ENCODE results near the gene LRMDA.

Gene LRMDA

GRCh38 chr10:75448166-75448565 lies 16.7 kb downstream of the LRMDA start:
- TF ChIP-seq CTCF (IDR thresholded peaks at IDR 0.05) = no peak

DNA sequence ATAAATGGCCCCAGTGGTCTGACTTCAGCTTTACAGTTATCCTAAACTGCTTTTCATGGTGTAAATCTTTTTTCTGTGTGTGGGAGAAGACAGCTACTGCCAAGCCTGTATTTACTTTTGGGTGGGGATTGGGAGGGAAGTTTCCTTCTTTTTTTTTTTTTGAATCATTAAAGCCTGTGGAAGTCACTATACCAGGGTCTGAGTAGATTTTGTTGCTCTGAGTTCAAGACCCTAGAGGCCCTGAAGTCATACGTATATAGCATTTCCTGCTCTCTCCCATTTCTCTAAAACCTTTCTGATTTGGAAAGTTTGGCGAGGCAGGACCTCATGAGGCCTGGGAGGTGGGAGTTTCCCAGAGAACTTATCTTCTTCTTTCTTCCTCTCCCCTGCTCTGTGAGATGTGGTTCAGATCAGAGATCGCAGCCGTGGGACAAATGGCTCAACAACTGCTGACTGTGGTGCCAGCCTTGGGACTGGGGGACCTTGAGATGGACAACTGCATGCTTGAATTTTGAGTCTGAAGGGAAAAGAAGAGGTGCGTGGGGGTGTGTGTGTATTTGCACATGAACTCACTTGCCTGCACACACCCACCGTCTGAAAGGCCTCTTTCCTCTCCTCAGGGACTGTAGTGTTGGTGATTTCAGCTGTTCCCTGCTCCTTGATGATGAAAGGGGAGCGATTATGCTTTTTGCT lies 18.1 kb downstream of the LRMDA start:
- no peak for TF ChIP-seq CTCF (IDR thresholded peaks at IDR 0.05)

DNA sequence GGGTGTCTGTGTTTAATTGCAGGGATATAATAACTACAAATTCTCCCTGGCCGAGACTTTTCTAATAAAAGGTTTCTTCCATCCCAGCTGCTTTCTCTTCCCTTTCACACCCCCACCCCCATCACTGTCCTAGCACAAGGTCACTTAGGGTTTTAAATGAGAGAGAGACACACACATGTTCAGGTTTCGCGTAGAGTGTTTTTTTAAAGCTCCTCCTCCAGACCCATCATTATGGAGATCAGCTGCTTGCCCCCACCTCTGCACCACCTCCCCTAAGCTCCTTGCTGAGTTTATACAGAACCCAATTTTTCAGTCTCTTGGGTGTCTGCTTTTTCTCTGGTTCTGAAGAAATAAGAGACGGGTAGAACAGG lies 18.6 kb downstream of the LRMDA start:
- TF ChIP-seq CTCF (IDR thresholded peaks at IDR 0.05) = no peak

DNA sequence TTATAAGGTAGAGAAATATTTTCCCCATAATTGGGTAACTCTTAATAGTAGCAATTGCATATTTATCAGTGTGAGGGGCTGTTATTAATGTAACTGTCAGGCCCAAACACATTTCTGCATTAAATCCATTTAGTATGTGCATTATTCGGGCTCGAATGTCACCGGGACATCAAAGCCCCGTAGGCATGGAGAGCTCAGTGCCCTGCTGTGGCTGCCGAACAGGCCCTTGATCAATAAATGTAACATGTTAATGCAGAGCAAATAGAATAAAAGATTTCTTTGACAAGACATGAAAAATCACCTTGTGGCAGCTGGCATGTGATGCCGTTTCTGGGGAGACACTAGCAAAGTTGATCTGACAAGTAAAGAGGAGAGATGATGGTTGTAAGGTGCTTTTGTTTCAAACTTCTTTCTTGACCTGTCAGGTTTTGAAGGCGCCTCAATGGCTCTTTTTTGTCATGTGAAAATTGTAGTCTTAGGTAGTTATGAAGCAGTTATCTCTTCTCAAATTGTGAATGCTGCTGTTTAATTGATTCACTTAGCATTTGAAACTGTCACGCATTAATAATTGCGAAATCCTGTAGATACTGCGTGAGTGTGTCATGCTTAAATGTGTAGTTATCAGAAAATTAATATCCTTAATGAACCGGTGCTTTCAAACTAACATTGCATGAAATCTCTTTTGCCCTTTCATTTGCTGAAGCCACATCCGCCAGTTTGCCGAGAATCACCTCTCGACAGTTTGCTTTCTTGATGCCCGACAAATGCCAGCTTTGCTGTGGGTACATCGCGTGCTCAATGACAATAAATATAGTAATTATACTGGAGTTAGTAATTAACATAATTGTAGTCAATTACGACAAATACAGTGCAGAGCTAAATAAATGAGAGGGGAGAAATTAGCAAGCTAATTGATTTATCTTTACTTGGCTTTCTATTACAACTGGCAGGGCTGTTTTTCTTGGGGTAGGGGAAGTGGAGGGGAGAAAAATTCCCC lies 19.5 kb downstream of the LRMDA start:
- TF ChIP-seq CTCF (IDR thresholded peaks at IDR 0.05) = no peak

GRCh38 chr10:75451831-75452230 lies 20.4 kb downstream of the LRMDA start:
- no peak for TF ChIP-seq CTCF (IDR thresholded peaks at IDR 0.05)

DNA sequence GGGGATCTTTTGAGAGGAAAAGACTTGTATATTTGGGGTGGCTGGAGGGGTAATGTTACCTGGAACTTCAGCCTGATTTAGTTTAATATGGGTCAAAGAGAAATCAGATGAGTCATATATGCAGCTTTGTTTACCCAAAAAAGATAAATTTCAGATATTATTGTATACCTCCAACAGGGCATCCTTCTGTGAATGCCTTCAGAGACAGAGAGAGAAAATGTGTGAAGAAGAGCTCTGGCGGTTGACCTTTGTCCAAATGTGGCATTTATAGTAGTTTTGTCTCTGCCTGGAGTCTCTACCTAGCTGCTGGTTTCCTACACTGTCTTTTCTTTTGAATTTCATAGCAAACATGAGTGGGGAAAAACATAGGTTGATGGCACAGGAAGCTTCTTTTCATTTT lies 21.6 kb downstream of the LRMDA start:
- TF ChIP-seq CTCF (IDR thresholded peaks at IDR 0.05) = no peak

DNA sequence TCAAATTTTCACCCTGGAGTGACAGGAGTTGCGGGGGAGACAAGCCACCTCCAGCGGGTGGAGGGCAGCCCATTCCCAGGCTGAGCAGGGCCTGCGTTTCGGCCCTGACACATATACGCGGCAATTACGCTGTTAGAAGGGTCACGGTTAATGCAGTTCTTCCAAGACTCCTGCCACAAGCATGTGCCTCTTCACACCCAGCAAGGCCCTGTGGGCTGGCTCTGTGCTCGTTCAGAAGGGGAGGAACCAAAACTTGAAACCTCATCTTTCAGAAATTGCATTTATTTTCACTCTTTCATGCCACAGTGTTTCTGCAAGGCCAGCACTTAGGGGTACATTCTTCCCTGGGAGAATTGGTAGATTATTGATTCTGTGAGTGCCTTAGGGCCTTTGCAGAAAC lies 24.7 kb downstream of the LRMDA start:
- no peak for TF ChIP-seq CTCF (IDR thresholded peaks at IDR 0.05)
